Liver (tissue), 3 donors: ENCODE results near the gene NIPSNAP3A.

ENCODE experiments used
- CTCF ChIP-seq: fragments of 150-350 bp; IDR thresholded peaks from 2 replicates; pipeline ENCODE4 v1.5.1; 2017; ENCODE audit warnings: improper control_type of control experiment, low read depth, low read length; ENCODE audit not compliant: missing input control
- SP1 ChIP-seq: IDR thresholded peaks from 2 replicates; pipeline ENCODE4 v1.6.1; 2018; ENCODE audit warnings: antibody characterized with exemption, mild to moderate bottlenecking
- donor health status: healthy.
- donor health status: healthy.

GRCh38 chr9:104776797-104777196 is 29.3 kb downstream of the NIPSNAP3A start:
- TF ChIP-seq CTCF (no peak), SP1 (no peak)
